A549 (cell line): ENCODE measurements around the gene GRM7. TPM values are rescaled to one million over a fixed set of nuclear protein-coding genes. Genes with fewer than 3 reads are reported as not detected.

Source experiments
- ATAC-seq, 2 experiments: fragments of 200-7000 bp in 1 of 2; fragments of >200 bp in 1 of 2; cut with Nextera tagmentation in 1 of 2; cut with Tn5 transposase in 1 of 2; 3 replicates each; pipeline versions ENCODE4 v1.8.0 to v1.9.1; 2018 to 2020; ENCODE audit warnings: mild to moderate bottlenecking in 1 of 2, moderate library complexity in 1 of 2
- CTCF ChIA-PET: fragments of 300-600 bp; sonication (Branson Sonifier 250); formaldehyde crosslinking; extraction: SDS; loops from one replicate; lab custom pipeline; 2021; ENCODE audit warnings: antibody characterized with exemption, inconsistent platforms; lab: Yijun Ruan, JAX
- POLR2A ChIA-PET: fragments of 350-600 bp; formaldehyde crosslinking; extraction: SDS; loops from one replicate; lab custom pipeline; 2021; ENCODE audit warnings: antibody characterized with exemption, inconsistent platforms; lab: Yijun Ruan, JAX
- DNase-seq, 2 experiments: peaks; one replicate each; pipeline versions ENCODE4 v3.0.0 to v3.0.0-alpha.2; 2011 to 2016; ENCODE audit warnings: low read depth in 1 of 2, low spot score in 1 of 2
- FAIRE-seq: peaks from 2 replicates; lab custom pipeline; 2011; peaks lifted over from hg19 to GRCh38; lab: Jason Lieb, UNC
- H3K27ac ChIP-seq, 2 experiments: fragments of >200 bp; sonication (Bioruptor Twin); formaldehyde crosslinking; 3 replicates each; pipeline ENCODE4 v1.5.1; 2016 to 2017
- H3K4me1 ChIP-seq: fragments of >200 bp; sonication (Bioruptor Twin); formaldehyde crosslinking; 3 replicates; pipeline ENCODE4 v1.6.1; 2016
- H3K4me2 ChIP-seq: fragments of >200 bp; sonication (Bioruptor Twin); formaldehyde crosslinking; 3 replicates; pipeline ENCODE4 v1.6.1; 2016
- H3K4me3 ChIP-seq: fragments of >200 bp; sonication (Bioruptor Twin); formaldehyde crosslinking; 3 replicates; pipeline ENCODE4 v1.5.1; 2016
- H3K9me3 ChIP-seq: fragments of >200 bp; sonication (Bioruptor Twin); formaldehyde crosslinking; 3 replicates; pipeline ENCODE4 v1.6.1; 2016
- ATOH8 ChIP-seq: fragments of 250-450 bp; sonication (Bioruptor Pico); IDR thresholded peaks from 2 replicates; pipeline ENCODE4 v1.5.0; 2020; ENCODE audit warnings: low read depth, mild to moderate bottlenecking, moderate library complexity
- CBX2 ChIP-seq: fragments of 200-600 bp; sonication (generic); IDR thresholded peaks from 2 replicates; pipeline ENCODE4 v1.6.1; 2016; ENCODE audit warnings: low read depth, mild to moderate bottlenecking, borderline replicate concordance
- CEBPB ChIP-seq, 2 experiments: fragments of >200 bp in 1 of 2; sonication (Bioruptor Twin) in 1 of 2; formaldehyde crosslinking in 1 of 2; IDR thresholded peaks; 2 replicates each; pipeline ENCODE4 v1.6.1; 2012 to 2016
- CHD4 ChIP-seq: fragments of 200-600 bp; sonication (generic); IDR thresholded peaks from 2 replicates; pipeline ENCODE4 v1.6.1; 2016; ENCODE audit warnings: antibody characterized with exemption, mild to moderate bottlenecking, borderline replicate concordance
- E2F6 ChIP-seq: IDR thresholded peaks from 2 replicates; pipeline ENCODE4 v1.6.1; 2012; ENCODE audit warnings: low read depth, borderline replicate concordance
- EHF ChIP-seq: fragments of 250-450 bp; sonication (Bioruptor Pico); IDR thresholded peaks from 2 replicates; pipeline ENCODE4 v1.5.0; 2020; ENCODE audit warnings: mild to moderate bottlenecking
- EP300 ChIP-seq, 2 experiments: fragments of >200 bp; sonication (Bioruptor Twin); formaldehyde crosslinking; IDR thresholded peaks; 2 replicates in 1 of 2; 3 replicates in 1 of 2; pipeline ENCODE4 v1.6.1; 2016 to 2017
- HDAC2 ChIP-seq: fragments of 200-600 bp; sonication (generic); IDR thresholded peaks from 2 replicates; pipeline ENCODE4 v1.6.1; 2016
- HES2 ChIP-seq: fragments of >200 bp; sonication (Bioruptor Twin); formaldehyde crosslinking; IDR thresholded peaks from 2 replicates; pipeline ENCODE4 v1.6.1; 2016
- HMGXB4 ChIP-seq: fragments of 250-450 bp; sonication (Bioruptor Pico); IDR thresholded peaks from 2 replicates; pipeline ENCODE4 v1.5.0; 2021; ENCODE audit warnings: mild to moderate bottlenecking, moderate library complexity, borderline replicate concordance
- HOXB13 ChIP-seq: fragments of 250-450 bp; sonication (Bioruptor Pico); IDR thresholded peaks from 2 replicates; pipeline ENCODE4 v1.5.0; 2020; ENCODE audit warnings: low read depth, mild to moderate bottlenecking, moderate library complexity
- HOXB5 ChIP-seq: fragments of 250-450 bp; sonication (Bioruptor Pico); IDR thresholded peaks from 2 replicates; pipeline ENCODE4 v1.5.0; 2020; ENCODE audit warnings: mild to moderate bottlenecking, moderate library complexity
- KDM1A ChIP-seq: fragments of 200-600 bp; sonication (generic); IDR thresholded peaks from 2 replicates; pipeline ENCODE4 v1.6.1; 2016; ENCODE audit warnings: low read depth, mild to moderate bottlenecking
- KDM5A ChIP-seq: fragments of 200-600 bp; sonication (generic); IDR thresholded peaks from 2 replicates; pipeline ENCODE4 v1.6.1; 2016; ENCODE audit warnings: antibody characterized with exemption, mild to moderate bottlenecking
- MAFK ChIP-seq: fragments of 450-650 bp; IDR thresholded peaks from 2 replicates; pipeline ENCODE4 v1.6.1; 2014; ENCODE audit not compliant: partially characterized antibody
- MAX ChIP-seq: IDR thresholded peaks from 2 replicates; pipeline ENCODE4 v1.6.1; 2012
- NFE2L2 ChIP-seq: fragments of 150-350 bp; conservative IDR thresholded peaks from 2 replicates; pipeline ENCODE4 v1.6.1; 2014; ENCODE audit warnings: low read length
- POLR2AphosphoS2 ChIP-seq: conservative IDR thresholded peaks from 2 replicates; pipeline ENCODE4 v1.6.1; 2012; ENCODE audit warnings: low read length, improper control_type of control experiment, inconsistent platforms
- RAD21 ChIP-seq, 2 experiments: fragments of >200 bp in 1 of 2; sonication (Bioruptor Twin) in 1 of 2; formaldehyde crosslinking in 1 of 2; IDR thresholded peaks in 1 of 2; conservative IDR thresholded peaks in 1 of 2; 2 replicates in 1 of 2; 3 replicates in 1 of 2; pipeline ENCODE4 v1.6.1; 2012 to 2018; ENCODE audit warnings: inconsistent platforms in 1 of 2
- RCOR1 ChIP-seq: fragments of 150-350 bp; IDR thresholded peaks from 2 replicates; pipeline ENCODE4 v1.6.1; 2014; ENCODE audit warnings: antibody characterized with exemption, low read length, low read depth
- RFX5 ChIP-seq: fragments of 450-650 bp; IDR thresholded peaks from 2 replicates; pipeline ENCODE4 v1.7.1; 2014; ENCODE audit warnings: antibody characterized with exemption, mild to moderate bottlenecking, moderate library complexity
- RNF2 ChIP-seq: fragments of 200-600 bp; sonication (generic); IDR thresholded peaks from 2 replicates; pipeline ENCODE4 v1.6.1; 2016; ENCODE audit warnings: low read depth, mild to moderate bottlenecking, antibody characterized with exemption, moderate library complexity, borderline replicate concordance
- SMC3 ChIP-seq: fragments of >200 bp; sonication (Bioruptor Twin); formaldehyde crosslinking; IDR thresholded peaks from 3 replicates; pipeline ENCODE4 v1.6.1; 2018; ENCODE audit warnings: inconsistent platforms
- USF2 ChIP-seq: fragments of 450-650 bp; IDR thresholded peaks from 2 replicates; pipeline ENCODE4 v1.6.1; 2014; ENCODE audit warnings: antibody characterized with exemption
- ZC3H11A ChIP-seq: fragments of 450-650 bp; IDR thresholded peaks from 2 replicates; pipeline ENCODE4 v1.6.1; 2014; ENCODE audit warnings: antibody characterized with exemption, mild to moderate bottlenecking
- ZFP36 ChIP-seq: fragments of 450-650 bp; IDR thresholded peaks from 2 replicates; pipeline ENCODE4 v1.6.1; 2014; ENCODE audit warnings: borderline replicate concordance; ENCODE audit not compliant: partially characterized antibody
- WGBS: methylation state at CpG from one replicate; pipeline ENCODE4 v1.1.6; 2017; ENCODE audit errors: missing lambda C conversion rate; 5-methylcytosine and 5-hydroxymethylcytosine counted together
- polyA plus RNA-seq, 4 experiments: library from polyadenylated mRNA; depleted of rRNA in 3 of 4; stranded (reverse); fragments of >200 nt; fragmentation: RNase III in 1 of 4; extraction: RNeasy Plus Mini Kit Qiagen cat#74134 plus additional on column Dnase treatment in 1 of 4; gene quantifications; 2 replicates in 3 of 4; 3 replicates in 1 of 4; pipeline ENCODE4 v1.2.3, GENCODE V29; 2011 to 2017

GRM7 gene
- polyA plus RNA-seq, 2 of the 4 experiments (the other 2 are of a cell fraction), result not detected

- CTCF ChIA-PET, result no interaction called here
- ATAC-seq (no peak), FAIRE-seq (no peak), DNase-seq (no peak)
- TF ChIP-seq CBX2 (no peak), E2F6 (no peak), RCOR1 (no peak), EHF (CRISPR knock-in tag) (no peak), RAD21 (conservative IDR thresholded peaks at IDR 0.05 in 1 of 2, IDR thresholded peaks at IDR 0.05 in 1 of 2) (no peak), KDM5A (no peak), HMGXB4 (CRISPR knock-in tag) (no peak), HOXB5 (CRISPR knock-in tag) (no peak), ATOH8 (CRISPR knock-in tag) (no peak), ZC3H11A (no peak), POLR2AphosphoS2 (no peak), HDAC2 (no peak), RFX5 (no peak)
- POLR2A ChIA-PET, result no interaction called here
- WGBS, result 3% methylated on average over 2 of the region's 2 CpGs
- no peak overlapping the region for H3K4me3 ChIP-seq
- H3K27ac ChIP-seq, result no peak overlapping the region
- H3K4me2 ChIP-seq, result no peak overlapping the region
- H3K4me1 ChIP-seq, result no peaks in the 10 kb centered on the region
- H3K9me3 ChIP-seq, result no peaks in the 10 kb centered on the region
Observed at GRCh38 chr3:7423036-7423435, 562.1 kb downstream of the GRM7 start.

- no peak for FAIRE-seq
- no peak for DNase-seq
- Histone ChIP-seq H3K4me2 (no peak overlapping the region), H3K9me3 (no peaks in the 10 kb centered on the region), H3K4me1 (no peaks in the 10 kb centered on the region), H3K27ac (no peak overlapping the region), H3K4me3 (no peak overlapping the region)
- TF ChIP-seq SMC3 (no peak), USF2 (no peak), KDM1A (no peak), ZC3H11A (no peak), MAFK (no peak), EP300 (IDR thresholded peaks at IDR 0.05) (no peak), POLR2AphosphoS2 (no peak), E2F6 (no peak), HES2 (no peak), MAX (no peak), ZFP36 (no peak), CEBPB (IDR thresholded peaks at IDR 0.05) (no peak), CHD4 (no peak), RNF2 (no peak), NFE2L2 (no peak), HOXB13 (CRISPR knock-in tag) (no peak)
- 6% methylated on average over 4 of the region's 4 CpGs for WGBS
- ChIA-PET CTCF (interaction anchor here (0.7 kb wide), 1 partner anchor 93 kb away, joined by 3 read pairs; no protein-coding TSS in a partner anchor), POLR2A (no interaction called here)
- no peak for ATAC-seq
Observed at GRCh38 chr3:7423995-7424394, 563.1 kb downstream of the GRM7 start.
